PFSK-1 (cell line): Measurements from ENCODE around the gene MAP1B.

Experiments
- POLR2AphosphoS5 ChIP-seq: IDR thresholded peaks from 2 replicates; pipeline ENCODE4 v1.6.1; 2012; ENCODE audit warnings: low read depth, mild to moderate bottlenecking, control low read depth, low read length, moderate library complexity
- REST ChIP-seq, 2 experiments: IDR thresholded peaks; 2 replicates each; pipeline versions ENCODE4 v1.6.1 to v1.8.0; 2011 to 2012; ENCODE audit warnings: low read depth in 2 of 2, low read length in 2 of 2, control low read depth in 1 of 2, inconsistent platforms in 1 of 2, mild to moderate bottlenecking in 1 of 2, moderate library complexity in 1 of 2; ENCODE audit not compliant: insufficient read depth in 1 of 2
- SIN3A ChIP-seq: IDR thresholded peaks from 2 replicates; pipeline ENCODE4 v1.6.1; 2012; ENCODE audit warnings: mild to moderate bottlenecking, low read length, moderate library complexity, borderline replicate concordance; ENCODE audit not compliant: insufficient read depth

- TF ChIP-seq POLR2AphosphoS5 (no peak), REST (IDR thresholded peaks at IDR 0.05; ENCODE audit: insufficient read depth in 1 of 2, low read depth in 2 of 2, low read length in 2 of 2) (no peak), SIN3A (no peak)
Measured at GRCh38 chr5:72224946-72225463, 117.7 kb downstream of the MAP1B start.
